GM23338 (cell line): ENCODE results near the gene TMEM163. TPM values are rescaled to one million over a fixed set of nuclear protein-coding genes. Genes with fewer than 3 reads are reported as not detected.

Experiments used
- ATAC-seq: fragments of 200-7000 bp; cut with Tn5 transposase; 3 replicates; pipeline ENCODE4 v1.9.1; 2020
- DNase-seq: peaks from one replicate; pipeline ENCODE4 v3.0.0-alpha.2; 2015; ENCODE audit warnings: low spot score
- H2AFZ ChIP-seq: fragments of 200-600 bp; sonication (generic); 2 replicates; pipeline ENCODE4 v1.8.0; 2016; ENCODE audit warnings: antibody characterized with exemption, mild to moderate bottlenecking, moderate library complexity
- H3F3A ChIP-seq: fragments of 200-600 bp; sonication (generic); replicated peaks from 2 replicates; pipeline ENCODE4 v1.8.0; 2017; ENCODE audit warnings: antibody characterized with exemption, mixed run types, low read depth
- H3K27ac ChIP-seq: fragments of 200-600 bp; sonication (generic); 2 replicates; pipeline ENCODE4 v1.6.1; 2016; ENCODE audit warnings: low read depth
- H3K27me3 ChIP-seq: fragments of 200-600 bp; sonication (generic); 2 replicates; pipeline ENCODE4 v1.8.0; 2016; ENCODE audit warnings: mild to moderate bottlenecking, mixed run types, moderate library complexity; ENCODE audit not compliant: insufficient read depth
- H3K36me3 ChIP-seq: fragments of 200-600 bp; sonication (generic); 2 replicates; pipeline ENCODE4 v1.8.0; 2016; ENCODE audit warnings: mild to moderate bottlenecking; ENCODE audit not compliant: insufficient read depth
- H3K4me1 ChIP-seq: fragments of 200-600 bp; sonication (generic); 2 replicates; pipeline ENCODE4 v1.8.0; 2016; ENCODE audit warnings: mild to moderate bottlenecking, moderate library complexity; ENCODE audit not compliant: insufficient read depth
- H3K4me2 ChIP-seq: fragments of 200-600 bp; sonication (generic); 2 replicates; pipeline ENCODE4 v1.7.1; 2017; ENCODE audit warnings: mixed run types
- H3K4me3 ChIP-seq: fragments of 200-600 bp; sonication (generic); 2 replicates; pipeline ENCODE4 v1.6.1; 2016; ENCODE audit warnings: mixed run types
- H3K79me2 ChIP-seq: fragments of 200-600 bp; sonication (generic); replicated peaks from 2 replicates; pipeline ENCODE4 v1.8.0; 2017; ENCODE audit warnings: mild to moderate bottlenecking; ENCODE audit not compliant: insufficient read depth
- H3K9me2 ChIP-seq: fragments of 200-600 bp; sonication (generic); 2 replicates; pipeline ENCODE4 v1.8.0; 2017; ENCODE audit not compliant: insufficient read depth
- H4K20me1 ChIP-seq: fragments of 200-600 bp; sonication (generic); replicated peaks from 2 replicates; pipeline ENCODE4 v1.8.0; 2017; ENCODE audit warnings: mild to moderate bottlenecking; ENCODE audit not compliant: insufficient read depth
- H3K27ac Mint-ChIP-seq: 2 replicates; pipeline ENCODE4 v1.8.0; 2020; ENCODE audit warnings: inconsistent platforms, mild to moderate bottlenecking, moderate library complexity, mixed read lengths
- H3K27me3 Mint-ChIP-seq: 3 replicates; pipeline ENCODE4 v1.8.0; 2022; ENCODE audit warnings: low read depth, mild to moderate bottlenecking, moderate library complexity, mixed read lengths, inconsistent platforms; ENCODE audit not compliant: insufficient read depth, poor library complexity
- H3K36me3 Mint-ChIP-seq: 3 replicates; pipeline ENCODE4 v1.8.0; 2021; ENCODE audit warnings: low read depth, mild to moderate bottlenecking, inconsistent platforms, moderate library complexity, mixed read lengths
- H3K4me1 Mint-ChIP-seq: 3 replicates; pipeline ENCODE4 v1.8.0; 2020; ENCODE audit warnings: mild to moderate bottlenecking, inconsistent platforms, mixed read lengths
- H3K4me3 Mint-ChIP-seq: 3 replicates; pipeline ENCODE4 v1.8.0; 2021; ENCODE audit warnings: moderate library complexity, mild to moderate bottlenecking, inconsistent platforms, mixed read lengths
- H3K9me3 Mint-ChIP-seq: 3 replicates; pipeline ENCODE4 v1.8.0; 2020; ENCODE audit warnings: moderate library complexity, mild to moderate bottlenecking, inconsistent platforms, mixed read lengths
- CREB1 ChIP-seq: fragments of 250-450 bp; sonication (Bioruptor Pico); IDR thresholded peaks from 2 replicates; pipeline ENCODE4 v1.5.0; 2020; ENCODE audit warnings: low read depth, mild to moderate bottlenecking, moderate library complexity
- CTCF ChIP-seq, 2 experiments: fragments of 200-600 bp in 1 of 2; sonication (generic) in 1 of 2; conservative IDR thresholded peaks; 2 replicates each; pipeline versions ENCODE4 v1.5.1 to v1.6.1; 2016 to 2017; ENCODE audit warnings: antibody characterized with exemption in 2 of 2, low read depth in 2 of 2, mild to moderate bottlenecking in 2 of 2, moderate library complexity in 1 of 2
- ETS1 ChIP-seq: IDR thresholded peaks from 2 replicates; pipeline ENCODE4 v1.6.1; 2016; ENCODE audit warnings: antibody characterized with exemption
- EZH2 ChIP-seq: fragments of 200-600 bp; sonication (generic); IDR thresholded peaks from one replicate; pipeline ENCODE4 v1.8.0; 2017; ENCODE audit warnings: antibody characterized with exemption, mild to moderate bottlenecking, low read depth; ENCODE audit not compliant: unreplicated experiment
- JUNB ChIP-seq: IDR thresholded peaks from one replicate; pipeline ENCODE4 v1.6.1; 2016; ENCODE audit warnings: antibody characterized with exemption; ENCODE audit not compliant: unreplicated experiment
- NANOG ChIP-seq: IDR thresholded peaks from 2 replicates; pipeline ENCODE4 v1.6.1; 2016; ENCODE audit warnings: antibody characterized with exemption, borderline replicate concordance
- POLR2AphosphoS5 ChIP-seq: IDR thresholded peaks from 2 replicates; pipeline ENCODE4 v1.6.1; 2016; ENCODE audit warnings: antibody characterized with exemption, low read depth
- STAT1 ChIP-seq: IDR thresholded peaks from one replicate; pipeline ENCODE4 v1.6.1; 2016; ENCODE audit warnings: antibody characterized with exemption; ENCODE audit not compliant: unreplicated experiment
- ZNF462 ChIP-seq: fragments of 250-450 bp; sonication (Bioruptor Pico); IDR thresholded peaks from 2 replicates; pipeline ENCODE4 v1.5.0; 2020; ENCODE audit warnings: mild to moderate bottlenecking, moderate library complexity
- polyA plus RNA-seq: library from polyadenylated mRNA; unstranded; fragments of >200 nt; fragmentation: Nextera tagmentation; extraction: Ambion mirVana; gene quantifications from 2 replicates; pipeline ENCODE4 v1.2.1, GENCODE V29; 2016
- total RNA-seq: library from RNA; depleted of rRNA; stranded (reverse); fragments of >200 nt; shearing (Covaris generic); gene quantifications from 2 replicates; pipeline ENCODE4 v1.2.3, GENCODE V29; 2014

Gene TMEM163
- total and polyA plus RNA-seq, 2 experiments from 2014 or later: 1.1 to 1.8 TPM

GRCh38 chr2:134602666-134603065 is 116.1 kb downstream of the TMEM163 start (continued):
- TF ChIP-seq ZNF462 (CRISPR knock-in tag) (no peak), ETS1 (no peak), NANOG (no peak), EZH2 (no peak), CTCF (conservative IDR thresholded peaks at IDR 0.05; ENCODE audit: low read depth in 2 of 2) (no peak), CREB1 (no peak), POLR2AphosphoS5 (no peak)

- no peaks in the 10 kb centered on the region for H3K9me2 ChIP-seq
- TF ChIP-seq POLR2AphosphoS5: no peak
- no peak for TF ChIP-seq NANOG
- no peak for TF ChIP-seq JUNB
- TF ChIP-seq EZH2: no peak
- no peak for TF ChIP-seq STAT1
- H3F3A ChIP-seq: no peaks in the 10 kb centered on the region
- Mint-ChIP-seq H3K4me3 (no peak overlapping the region), H3K27me3 (peaks cover 3% of the 10 kb centered on the region), H3K36me3 (no peaks in the 10 kb centered on the region), H3K27ac (no peak overlapping the region), H3K4me1 (peaks cover 7% of the 10 kb centered on the region; the same call in 2 of the 3 replicates), H3K9me3 (peaks cover under 1% of the 10 kb centered on the region; the same call in 1 of the 3 replicates)
- no peak overlapping the region for H2AFZ ChIP-seq
- H3K4me2 ChIP-seq: no peak overlapping the region
- DNase-seq (no peak), ATAC-seq (no peak)
- no peaks in the 10 kb centered on the region for H3K36me3 ChIP-seq
- H3K27ac ChIP-seq: no peak overlapping the region
- no peak overlapping the region for H3K4me3 ChIP-seq
- H4K20me1 ChIP-seq: no peaks in the 10 kb centered on the region
- peaks cover 7% of the 10 kb centered on the region; the same call in 1 of the 2 replicates for H3K4me1 ChIP-seq
- no peaks in the 10 kb centered on the region for H3K27me3 ChIP-seq
- H3K79me2 ChIP-seq: no peaks in the 10 kb centered on the region
Observed at GRCh38 chr2:134601264-134601663, 117.5 kb downstream of the TMEM163 start.
